PC-3 (cell line): ENCODE data around the gene SCN2B. TPM values are rescaled to one million over a fixed set of nuclear protein-coding genes. Genes with fewer than 3 reads are reported as not detected.

ENCODE experiments used
- ATAC-seq: fragments of 200-7000 bp; cut with Tn5 transposase; 2 replicates; pipeline ENCODE4 v1.9.1; 2020; ENCODE audit warnings: mild to moderate bottlenecking, moderate library complexity
- BruUV-seq: library from RNA; stranded (reverse); fragments of 400-500 nt; replicated peaks from 2 replicates; lab custom pipeline; 2021; lab: Mats Ljungman, UMichigan
- CTCF ChIA-PET: fragments of 300-600 bp; sonication (Branson Sonifier 250); formaldehyde crosslinking; loops from one replicate; lab custom pipeline; 2022; ENCODE audit warnings: antibody characterized with exemption; lab: Charles Lee
- POLR2A ChIA-PET: fragments of 300-600 bp; sonication (Branson Sonifier 250); formaldehyde crosslinking; loops from one replicate; lab custom pipeline; 2022; ENCODE audit warnings: antibody characterized with exemption; ENCODE audit not compliant: unreplicated experiment; lab: Charles Lee
- DNase-seq: peaks from one replicate; pipeline ENCODE4 v3.0.0-alpha.2; 2015
- H2AFZ ChIP-seq: fragments of 300-600 bp; sonication (generic); 2 replicates; pipeline ENCODE4 v1.6.0; 2016; ENCODE audit warnings: antibody characterized with exemption, low read length
- H3F3A ChIP-seq: fragments of 300-600 bp; sonication (generic); one replicate; pipeline ENCODE4 v1.6.0; 2017; ENCODE audit warnings: antibody characterized with exemption, low read length, control low read depth, mild to moderate bottlenecking; ENCODE audit not compliant: unreplicated experiment
- H3K27ac ChIP-seq: fragments of 300-600 bp; sonication (generic); 2 replicates; pipeline ENCODE4 v1.5.1; 2016; ENCODE audit warnings: mild to moderate bottlenecking, low read length
- H3K27me3 ChIP-seq: fragments of 300-600 bp; sonication (generic); 2 replicates; pipeline ENCODE4 v1.6.1; 2016; ENCODE audit warnings: low read length, mixed read lengths
- H3K36me3 ChIP-seq: fragments of 300-600 bp; sonication (generic); 2 replicates; pipeline ENCODE4 v1.6.1; 2016; ENCODE audit warnings: low read depth, mixed run types, low read length, mixed read lengths
- H3K4me1 ChIP-seq: fragments of 300-600 bp; sonication (generic); 2 replicates; pipeline ENCODE4 v1.5.1; 2016; ENCODE audit warnings: low read length; ENCODE audit not compliant: insufficient read depth
- H3K4me2 ChIP-seq: fragments of 300-600 bp; sonication (generic); 2 replicates; pipeline ENCODE4 v1.6.0; 2016; ENCODE audit warnings: low read length
- H3K4me3 ChIP-seq: fragments of 300-600 bp; sonication (generic); 2 replicates; pipeline ENCODE4 v1.5.1; 2016; ENCODE audit warnings: mild to moderate bottlenecking, low read length, mixed read lengths
- H3K79me2 ChIP-seq: fragments of 300-600 bp; sonication (generic); 2 replicates; pipeline ENCODE4 v1.6.1; 2017; ENCODE audit warnings: low read length, mixed read lengths
- H3K9ac ChIP-seq: fragments of 300-600 bp; sonication (generic); 2 replicates; pipeline ENCODE4 v1.6.0; 2016; ENCODE audit warnings: mild to moderate bottlenecking, low read length
- H3K9me2 ChIP-seq: fragments of 300-600 bp; sonication (generic); replicated peaks from 2 replicates; pipeline ENCODE4 v1.6.1; 2016; ENCODE audit warnings: mixed run types, low read length, mixed read lengths
- H3K9me3 ChIP-seq: fragments of 300-600 bp; sonication (generic); 2 replicates; pipeline ENCODE4 v1.6.1; 2016; ENCODE audit warnings: low read length, mixed read lengths
- H4K20me1 ChIP-seq: fragments of 300-600 bp; sonication (generic); 2 replicates; pipeline ENCODE4 v1.6.1; 2016; ENCODE audit warnings: low read length, mixed read lengths
- CTCF ChIP-seq: fragments of 300-600 bp; sonication (generic); conservative IDR thresholded peaks from 2 replicates; pipeline ENCODE4 v1.5.1; 2017; ENCODE audit warnings: antibody characterized with exemption, low read depth, mild to moderate bottlenecking, low read length
- EZH2 ChIP-seq: fragments of 300-600 bp; sonication (generic); IDR thresholded peaks from one replicate; pipeline ENCODE4 v1.6.1; 2017; ENCODE audit warnings: antibody characterized with exemption, mild to moderate bottlenecking, low read length; ENCODE audit not compliant: unreplicated experiment
- EZH2phosphoT487 ChIP-seq: fragments of 300-600 bp; sonication (generic); IDR thresholded peaks from 2 replicates; pipeline ENCODE4 v1.6.1; 2018; ENCODE audit warnings: mild to moderate bottlenecking, antibody characterized with exemption, low read length, borderline replicate concordance
- intact Hi-C: fragments of 100-400 bp; cut with micrococcal nuclease; formaldehyde crosslinking; loops from 2 replicates; pipeline ENCODE4 v1.9.0; 2023
- total RNA-seq: library from RNA; depleted of rRNA; stranded (reverse); fragments of >200 nt; gene quantifications from 2 replicates; pipeline ENCODE4 v1.2.3, GENCODE V29; 2014

The SCN2B gene
- total RNA-seq, 1 experiment from 2014 or later = not detected

- Histone ChIP-seq H3K9me3 (no peaks in the 10 kb centered on the region), H3K4me3 (no peak overlapping the region), H3K4me2 (no peak overlapping the region), H3K9ac (no peak overlapping the region), H2AFZ (no peak overlapping the region), H3K9me2 (no peaks in the 10 kb centered on the region), H3F3A (no peaks in the 10 kb centered on the region), H3K27me3 (peaks cover 93% of the 10 kb centered on the region), H3K27ac (no peak overlapping the region), H4K20me1 (no peaks in the 10 kb centered on the region), H3K79me2 (no peaks in the 10 kb centered on the region), H3K4me1 (peaks cover 15% of the 10 kb centered on the region; the same call in 1 of the 2 replicates), H3K36me3 (no peaks in the 10 kb centered on the region)
- CTCF ChIA-PET = no interaction called here
- no peak for DNase-seq
- intact Hi-C loops = no loop called here
- TF ChIP-seq EZH2 = no peak
- TF ChIP-seq CTCF = no peak
- no peak for TF ChIP-seq EZH2phosphoT487
- no peak for ATAC-seq
- BruUV-seq = no TSS peak
- POLR2A ChIA-PET = no interaction called here
Observed at GRCh38 chr11:118154641-118155040, 21.8 kb downstream of the SCN2B start.

DNA sequence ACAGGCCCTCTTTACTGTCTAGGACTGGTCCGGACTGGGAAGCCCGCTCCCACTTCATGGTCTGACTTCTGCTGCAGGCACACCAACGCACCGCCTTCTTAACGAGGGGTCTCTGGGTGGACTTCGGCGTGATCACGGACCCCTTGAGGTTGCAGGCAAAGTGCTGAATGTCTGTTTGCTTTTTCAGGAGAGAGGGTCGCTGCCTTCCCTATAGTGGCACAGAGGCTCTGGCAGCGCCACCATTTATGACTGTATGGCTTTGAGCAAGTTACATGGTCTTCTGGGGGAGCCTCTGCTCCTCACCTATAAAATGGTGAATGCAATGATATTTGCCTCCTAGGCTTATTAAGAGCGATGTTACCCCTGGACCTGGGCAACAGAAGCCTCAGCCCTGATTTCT, 22.5 kb downstream of the SCN2B start:
- H3K27ac ChIP-seq = no peak overlapping the region
- no peaks in the 10 kb centered on the region for H3K9me2 ChIP-seq
- H3F3A ChIP-seq = no peaks in the 10 kb centered on the region
- intact Hi-C loops = no loop called here
- no peak overlapping the region for H3K4me3 ChIP-seq
- CTCF ChIA-PET = no interaction called here
- no peak for DNase-seq
- no peak overlapping the region for H3K4me2 ChIP-seq
- POLR2A ChIA-PET = no interaction called here
- no peak overlapping the region for H2AFZ ChIP-seq
- ATAC-seq = no peak
- no peaks in the 10 kb centered on the region for H4K20me1 ChIP-seq
- no peak for TF ChIP-seq EZH2
- no peaks in the 10 kb centered on the region for H3K36me3 ChIP-seq
- BruUV-seq = no TSS peak
- peaks cover 87% of the 10 kb centered on the region for H3K27me3 ChIP-seq
- peaks cover 15% of the 10 kb centered on the region; the same call in 1 of the 2 replicates for H3K4me1 ChIP-seq
- H3K9ac ChIP-seq = no peak overlapping the region
- no peaks in the 10 kb centered on the region for H3K9me3 ChIP-seq
- H3K79me2 ChIP-seq = no peaks in the 10 kb centered on the region

- Histone ChIP-seq H3F3A (no peaks in the 10 kb centered on the region), H3K27me3 (peaks cover 83% of the 10 kb centered on the region), H3K9me2 (no peaks in the 10 kb centered on the region), H2AFZ (no peak overlapping the region), H3K4me3 (no peak overlapping the region), H3K4me1 (peaks cover 15% of the 10 kb centered on the region; the same call in 1 of the 2 replicates), H3K27ac (no peak overlapping the region), H3K9ac (no peak overlapping the region), H3K4me2 (peak overlapping the region; percentile 85), H3K9me3 (no peaks in the 10 kb centered on the region), H4K20me1 (no peaks in the 10 kb centered on the region), H3K79me2 (no peaks in the 10 kb centered on the region), H3K36me3 (no peaks in the 10 kb centered on the region)
- DNase-seq = no peak
- TF ChIP-seq CTCF (no peak), EZH2phosphoT487 (no peak)
- CTCF ChIA-PET = no interaction called here
- no TSS peak for BruUV-seq
- POLR2A ChIA-PET = no interaction called here
- ATAC-seq = no peak
- intact Hi-C loops = no loop called here
Observed at GRCh38 chr11:118153516-118153915, 22.9 kb downstream of the SCN2B start.
